GM19023 (cell line): ENCODE measurements around the gene SND1.

Experiments
- ATAC-seq: cut with Tn5 transposase; IDR thresholded peaks from one replicate; pipeline ENCODE4 v1.9.1; 2021; ENCODE audit warnings: mild to moderate bottlenecking, moderate library complexity; ENCODE audit not compliant: unreplicated experiment

Gene SND1

GRCh38 chr7:127979113-127979727 is 327.2 kb downstream of the SND1 start:
- no peak for ATAC-seq

GRCh38 chr7:127979728-127980126 is 327.7 kb downstream of the SND1 start:
- no peak for ATAC-seq

GRCh38 chr7:127980901-127981300 is 328.9 kb downstream of the SND1 start:
- no peak for ATAC-seq

- ATAC-seq: no peak
Measured at GRCh38 chr7:127981965-127982364, 330.0 kb downstream of the SND1 start.

GRCh38 chr7:127983804-127984332 is 331.9 kb downstream of the SND1 start:
- ATAC-seq: no peak

- ATAC-seq: no peak
Measured at GRCh38 chr7:127986581-127987521, 334.9 kb downstream of the SND1 start.

- ATAC-seq: no peak
Measured at GRCh38 chr7:127988751-127989150, 336.8 kb downstream of the SND1 start.

- ATAC-seq: no peak
Measured at GRCh38 chr7:127993317-127993716, 341.3 kb downstream of the SND1 start.

GRCh38 chr7:127993987-127994386 is 342.0 kb downstream of the SND1 start:
- ATAC-seq: no peak

- no peak for ATAC-seq
Measured at GRCh38 chr7:127995156-127995880, 343.3 kb downstream of the SND1 start.

- ATAC-seq: no peak
Measured at GRCh38 chr7:127995881-127996215, 343.9 kb downstream of the SND1 start.

- ATAC-seq: no peak
Measured at GRCh38 chr7:127996253-127997071, 344.5 kb downstream of the SND1 start.

GRCh38 chr7:127997226-127997922 is 345.4 kb downstream of the SND1 start:
- no peak for ATAC-seq

- ATAC-seq: no peak
Measured at GRCh38 chr7:127998671-127999070, 346.7 kb downstream of the SND1 start.

GRCh38 chr7:128000048-128000447 is 348.1 kb downstream of the SND1 start:
- no peak for ATAC-seq

GRCh38 chr7:128000854-128001265 is 348.9 kb downstream of the SND1 start:
- ATAC-seq: peak; percentile 46

- no peak for ATAC-seq
Measured at GRCh38 chr7:128003167-128003566, 351.2 kb downstream of the SND1 start.

- ATAC-seq: no peak
Measured at GRCh38 chr7:128003787-128004186, 351.8 kb downstream of the SND1 start.

GRCh38 chr7:128004623-128005022 is 352.6 kb downstream of the SND1 start:
- ATAC-seq: no peak

GRCh38 chr7:128005117-128005516 is 353.1 kb downstream of the SND1 start:
- no peak for ATAC-seq
